ENCODE measurements around the gene NR6A1.

The NR6A1 gene

DNA sequence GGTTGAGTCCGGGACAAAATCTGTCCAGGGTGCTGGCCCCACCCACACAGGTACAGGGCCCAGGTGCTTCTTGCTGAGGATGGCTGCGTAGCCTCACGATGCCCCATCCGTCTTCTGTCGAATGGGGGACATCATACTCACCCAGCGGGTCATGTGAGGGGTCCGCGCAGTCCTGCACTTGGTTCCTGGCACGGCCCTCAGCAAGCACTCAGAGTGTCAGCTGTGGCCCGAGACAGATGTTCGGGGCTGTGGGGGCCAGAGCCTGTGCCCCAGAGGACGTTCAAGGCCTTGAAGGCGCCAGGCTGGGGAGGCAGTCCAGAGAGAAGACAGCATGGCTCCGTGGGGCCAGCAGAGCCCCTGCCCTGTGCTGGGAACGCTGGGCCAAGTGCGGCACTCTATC, 291.7 kb downstream of the NR6A1 start:
- no peak for DNase-seq

DNA sequence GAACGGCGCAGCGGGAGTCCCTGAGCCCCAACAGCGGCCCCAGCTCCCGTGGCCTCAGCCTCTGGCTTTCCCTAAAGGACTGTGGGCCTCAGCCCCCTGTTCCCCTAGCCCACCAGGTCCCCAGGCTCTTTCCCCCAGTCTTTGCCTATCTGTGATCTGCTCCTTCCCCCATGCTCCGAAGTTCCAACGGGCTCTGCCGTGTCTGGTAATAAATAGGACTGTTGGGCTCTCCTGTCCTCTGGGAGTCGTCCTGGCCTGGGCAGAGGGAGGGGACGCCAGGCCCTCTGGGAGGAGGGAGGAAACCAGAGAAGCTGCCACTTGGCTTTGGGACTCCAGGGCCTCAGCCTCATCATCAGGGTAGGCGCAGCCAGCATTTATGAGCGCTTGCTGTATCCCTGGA, 292.8 kb downstream of the NR6A1 start:
- DNase-seq, result no peak

DNA sequence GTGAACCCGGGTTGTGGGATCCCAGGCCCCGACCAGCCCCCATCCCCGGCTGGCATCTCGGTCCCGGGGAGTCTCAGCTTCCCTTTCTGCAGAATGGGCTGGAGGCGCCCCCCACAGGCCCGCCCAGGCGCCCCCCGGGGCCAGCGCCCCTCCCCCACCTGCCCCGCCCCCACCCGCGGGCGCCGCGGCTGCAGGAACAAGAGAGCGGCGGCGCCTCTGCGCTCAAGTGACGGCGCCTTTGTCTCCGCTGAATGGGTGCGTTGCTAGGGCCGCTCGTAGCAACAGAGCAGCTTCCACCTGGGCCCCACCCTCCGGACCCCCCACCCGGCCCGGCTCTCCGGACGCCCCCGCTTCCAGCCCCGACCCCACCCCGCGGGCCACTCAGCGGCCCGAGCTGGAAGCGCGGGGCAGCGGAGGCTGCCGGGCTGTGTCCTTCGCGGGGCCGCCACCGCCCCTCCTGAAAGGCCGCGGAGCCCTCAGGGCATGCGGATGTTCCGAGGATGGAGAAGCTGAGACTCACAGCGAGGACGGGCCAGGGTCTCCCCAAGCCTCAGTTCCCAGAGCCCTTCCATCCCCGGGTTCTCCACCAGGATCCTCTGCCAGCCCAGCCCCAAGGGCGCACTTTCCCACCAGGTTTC, 293.3 kb downstream of the NR6A1 start:
- DNase-seq, result no peak

DNA sequence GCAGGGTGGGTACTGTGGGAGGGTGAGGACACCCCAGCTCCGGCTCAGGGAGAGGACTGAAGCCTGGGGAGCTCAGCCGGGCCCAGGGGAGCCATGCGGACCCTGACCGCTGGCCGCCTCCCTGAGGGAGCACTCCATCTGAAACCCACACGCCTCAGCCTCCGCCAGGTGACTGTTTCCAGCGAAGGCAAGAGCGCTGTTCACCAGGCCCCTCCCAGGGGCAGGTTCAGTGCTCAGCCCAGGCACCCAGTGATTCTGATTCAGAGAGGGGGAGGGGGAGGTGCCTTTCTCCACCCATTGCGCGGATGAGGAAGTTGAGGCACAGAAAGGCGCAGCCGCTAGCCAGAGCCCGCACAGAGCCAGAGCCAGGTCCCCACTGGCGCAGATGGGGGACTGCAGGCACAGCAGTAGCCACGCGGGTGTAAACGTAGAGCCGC, 293.9 kb downstream of the NR6A1 start:
- no peak for DNase-seq

DNA sequence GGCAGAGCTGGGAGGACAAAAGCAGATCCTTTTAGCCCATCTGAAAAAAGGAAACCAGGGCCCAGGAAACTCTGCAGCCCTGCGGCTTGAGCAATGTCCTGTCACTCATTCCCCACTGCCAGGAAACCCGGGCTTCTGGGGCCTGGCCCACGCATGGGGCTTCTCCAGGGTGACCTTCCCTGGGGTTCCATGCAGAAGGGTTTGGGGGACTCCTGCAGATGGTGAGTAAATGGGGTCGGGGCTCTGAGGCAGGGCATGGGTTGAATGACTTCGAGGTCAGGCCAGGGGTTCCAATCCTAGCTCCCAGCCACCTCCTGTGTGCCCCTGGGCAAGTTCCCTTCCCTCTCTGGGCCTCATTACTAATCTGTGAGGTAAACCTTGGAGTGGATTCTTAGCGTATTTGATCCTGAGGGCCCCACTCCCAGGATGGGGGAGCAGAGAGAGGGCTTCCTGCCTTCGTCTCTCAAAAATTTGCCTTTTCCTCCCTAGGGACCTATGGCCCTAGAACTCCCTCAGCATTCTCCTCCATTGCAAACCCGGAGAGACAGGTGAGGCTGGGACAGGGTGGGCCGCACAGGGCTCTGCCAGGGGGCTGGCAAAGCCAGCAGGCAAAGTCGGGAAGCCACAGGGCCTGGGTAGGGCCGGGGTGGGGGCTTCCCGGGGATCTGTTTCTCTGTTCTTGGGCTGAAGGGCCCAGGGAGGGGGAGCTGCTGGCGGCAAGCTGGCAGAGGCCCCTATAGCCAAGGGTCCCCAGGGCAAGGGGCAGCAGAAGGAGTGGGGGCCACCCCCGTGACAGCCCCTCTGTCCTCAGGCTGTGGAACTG, 295.0 kb downstream of the NR6A1 start:
- DNase-seq, result no peak

DNA sequence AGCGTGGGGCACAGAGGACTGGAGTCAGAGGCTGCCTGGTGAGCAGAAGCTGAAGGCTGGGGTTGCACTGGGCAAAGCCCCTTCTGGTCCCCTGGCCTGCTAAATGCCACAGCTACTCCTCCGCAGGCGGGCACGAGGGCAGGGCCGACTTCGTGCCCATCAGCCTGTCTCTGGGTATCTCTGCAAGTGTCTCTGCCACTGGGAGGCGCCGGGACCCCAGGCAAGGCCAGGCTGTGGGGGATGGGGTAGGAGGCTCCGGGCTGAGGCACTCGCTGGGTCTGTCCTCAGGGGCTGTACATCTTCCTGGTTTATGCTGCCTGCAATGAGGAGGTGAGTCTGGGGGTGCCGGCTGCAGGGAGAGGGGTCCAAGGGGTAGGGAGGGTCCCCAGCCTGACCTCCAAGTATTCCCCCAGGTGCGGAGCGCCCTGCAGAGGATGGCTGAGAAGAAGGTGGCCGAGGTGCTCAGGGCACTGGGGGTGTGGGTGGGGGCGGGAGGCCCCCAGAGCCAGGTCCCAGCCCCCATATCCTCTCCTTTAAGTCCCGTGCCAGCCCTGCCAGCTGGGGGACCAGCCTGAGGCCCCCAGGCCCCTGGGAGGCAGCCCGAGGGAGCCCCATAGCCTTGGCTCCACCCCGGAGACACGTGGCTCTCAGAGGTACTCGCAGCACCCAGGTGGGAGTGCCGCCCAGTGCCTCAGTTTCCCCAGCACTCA, 295.8 kb downstream of the NR6A1 start:
- DNase-seq, result no peak

DNA sequence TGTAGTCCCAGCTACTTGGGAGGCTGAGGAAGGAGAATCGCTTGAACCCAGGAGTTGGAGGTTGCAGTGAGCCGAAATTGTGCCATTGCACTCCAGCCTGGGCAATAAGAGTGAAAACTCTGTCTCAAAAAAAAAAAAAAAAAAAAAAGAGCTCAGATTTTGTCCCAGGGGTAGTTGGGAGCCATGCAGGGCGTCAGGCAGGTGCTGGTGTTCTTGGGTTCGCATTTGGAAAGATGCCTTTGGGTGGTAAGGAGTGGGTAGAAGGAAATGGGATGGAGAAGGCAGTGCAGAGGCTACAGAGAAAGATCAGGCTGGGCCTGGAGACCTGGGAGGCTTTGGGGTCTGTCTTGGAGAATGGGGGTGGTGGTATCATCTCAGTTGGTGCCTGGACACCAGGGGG, 297.0 kb downstream of the NR6A1 start:
- DNase-seq, result no peak

DNA sequence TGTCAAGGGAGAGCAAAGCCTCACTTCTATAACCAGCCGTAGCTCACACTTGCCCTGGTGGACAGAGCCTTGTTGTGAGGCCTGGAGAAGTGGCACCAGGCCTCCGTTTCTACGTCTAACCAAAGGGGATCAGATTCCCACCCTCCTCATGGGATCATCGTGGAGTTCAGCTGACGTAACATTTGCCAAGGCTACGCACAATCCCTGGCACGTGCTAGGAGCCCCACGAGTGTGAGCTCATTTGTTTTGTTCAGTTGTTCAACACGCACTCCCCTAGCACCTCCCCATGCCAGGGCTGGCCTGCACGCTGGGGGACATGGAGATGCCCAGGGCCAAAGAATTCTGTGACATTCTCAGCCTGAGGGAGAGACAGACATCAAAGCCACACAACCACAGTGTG, 297.8 kb downstream of the NR6A1 start:
- no peak for DNase-seq

DNA sequence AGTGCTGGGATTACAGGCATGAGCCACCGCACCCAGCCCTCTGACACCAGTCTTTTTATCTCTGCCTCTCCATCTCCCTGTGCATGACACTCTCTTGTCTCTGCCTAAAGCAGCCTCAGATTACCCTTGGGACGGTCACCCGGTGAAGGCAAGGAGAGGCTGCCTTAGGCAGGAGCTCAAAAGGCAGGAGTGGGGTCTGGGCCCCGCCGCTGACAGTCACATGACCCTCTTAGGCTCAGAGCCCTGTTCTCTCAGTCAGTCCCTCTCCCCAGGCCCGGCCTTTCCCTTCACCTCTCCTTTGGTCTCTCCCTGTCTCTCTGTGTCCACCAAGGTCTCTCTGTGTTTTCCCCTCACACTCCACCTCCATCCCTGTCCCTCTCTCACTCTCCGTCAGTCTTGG, 298.3 kb downstream of the NR6A1 start:
- no peak for DNase-seq

DNA sequence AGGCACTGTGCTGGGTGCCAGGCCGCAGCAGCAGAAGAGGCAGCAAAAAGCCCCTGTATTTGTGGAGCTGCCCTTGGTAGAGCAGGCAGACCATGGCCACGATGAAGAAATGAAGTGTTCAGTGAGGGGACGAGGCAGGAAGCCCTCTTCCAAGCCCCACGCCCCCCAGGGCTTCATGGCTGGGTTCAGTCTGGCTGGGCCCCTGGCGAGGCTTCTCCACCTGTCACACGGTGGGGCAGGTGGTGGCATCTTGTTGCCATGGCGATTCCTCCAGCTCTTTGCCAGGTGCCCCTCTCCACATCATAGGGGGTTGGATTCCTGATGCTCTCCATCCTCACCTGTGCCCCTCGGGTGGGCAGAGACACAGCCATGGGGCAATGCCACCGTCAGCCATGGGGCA, 299.4 kb downstream of the NR6A1 start:
- no peak for DNase-seq

DNA sequence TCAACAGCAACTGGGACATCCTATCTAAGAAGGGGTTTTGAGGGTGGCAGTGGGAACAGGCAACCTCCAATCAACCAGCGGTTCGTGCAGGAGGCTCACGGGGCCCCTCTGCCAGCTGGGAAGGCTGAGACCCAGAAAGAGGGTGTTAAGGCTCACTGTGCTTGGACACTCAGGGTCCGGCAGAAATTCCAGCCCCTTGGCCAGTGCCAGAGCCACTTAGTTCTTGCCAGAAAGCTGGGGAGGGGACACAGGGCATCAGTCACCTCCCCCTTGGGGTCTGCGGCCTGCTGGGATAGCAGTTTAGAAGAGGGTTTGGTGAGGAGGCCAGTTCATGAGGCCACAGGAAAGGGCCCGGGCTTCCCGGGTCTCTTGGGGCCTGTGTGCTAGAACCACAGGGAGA, 300.4 kb downstream of the NR6A1 start:
- no peak for DNase-seq

DNA sequence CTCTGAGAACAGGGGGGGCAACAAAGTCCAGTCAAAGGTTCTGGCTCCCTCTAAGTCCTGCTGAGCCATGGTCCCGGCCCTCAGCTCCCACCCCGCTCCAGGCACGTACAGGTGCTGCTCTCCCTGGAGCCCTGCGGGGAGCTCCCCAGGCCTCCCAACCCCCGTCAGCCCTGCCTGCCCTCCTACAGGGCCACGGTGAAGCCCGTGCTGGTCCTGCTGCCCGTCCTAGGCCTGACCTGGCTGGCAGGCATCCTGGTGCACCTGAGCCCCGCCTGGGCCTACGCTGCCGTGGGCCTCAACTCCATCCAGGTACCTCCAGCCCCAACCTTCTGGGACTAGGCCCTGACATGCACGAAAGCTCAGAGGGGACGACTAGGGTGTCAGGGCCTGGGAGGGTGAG, 300.8 kb downstream of the NR6A1 start:
- DNase-seq, result no peak

DNA sequence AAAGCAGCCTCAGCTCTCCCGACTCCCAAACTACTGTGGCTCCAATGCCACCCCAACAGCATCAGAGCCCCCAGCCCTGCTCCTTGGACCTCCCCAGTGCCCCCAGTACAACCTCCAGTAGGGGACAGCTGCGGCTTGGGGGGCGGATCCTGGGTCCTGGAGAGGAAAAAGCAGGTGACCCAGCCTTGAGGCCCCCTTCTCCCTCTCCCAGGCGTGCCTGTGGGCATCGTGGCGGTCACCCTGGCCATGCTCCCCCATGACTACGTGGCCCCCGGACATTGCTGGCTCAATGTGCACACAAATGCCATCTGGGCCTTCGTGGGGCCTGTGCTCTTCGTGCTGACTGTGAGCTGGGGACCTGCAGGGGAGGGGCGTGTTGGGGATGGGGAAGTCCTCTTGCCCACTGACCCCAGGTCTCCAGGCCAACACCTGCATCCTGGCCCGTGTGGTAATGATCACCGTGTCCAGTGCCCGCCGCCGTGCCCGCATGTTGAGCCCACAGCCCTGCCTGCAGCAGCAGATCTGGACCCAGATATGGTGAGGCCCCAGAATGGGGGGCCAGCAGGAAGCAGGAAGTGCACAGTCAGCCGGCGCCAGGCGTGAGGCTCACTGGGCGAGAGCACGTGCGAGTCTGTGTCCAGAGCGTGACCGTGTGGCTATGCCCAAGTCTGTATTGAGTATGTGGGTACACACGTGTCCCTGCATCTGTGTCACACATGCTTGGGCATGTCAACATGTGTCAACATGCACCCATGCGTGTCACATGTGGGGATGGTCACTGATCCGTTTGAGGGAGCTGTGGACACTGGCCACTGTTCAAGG, 301.9 kb downstream of the NR6A1 start:
- no peak for DNase-seq

DNA sequence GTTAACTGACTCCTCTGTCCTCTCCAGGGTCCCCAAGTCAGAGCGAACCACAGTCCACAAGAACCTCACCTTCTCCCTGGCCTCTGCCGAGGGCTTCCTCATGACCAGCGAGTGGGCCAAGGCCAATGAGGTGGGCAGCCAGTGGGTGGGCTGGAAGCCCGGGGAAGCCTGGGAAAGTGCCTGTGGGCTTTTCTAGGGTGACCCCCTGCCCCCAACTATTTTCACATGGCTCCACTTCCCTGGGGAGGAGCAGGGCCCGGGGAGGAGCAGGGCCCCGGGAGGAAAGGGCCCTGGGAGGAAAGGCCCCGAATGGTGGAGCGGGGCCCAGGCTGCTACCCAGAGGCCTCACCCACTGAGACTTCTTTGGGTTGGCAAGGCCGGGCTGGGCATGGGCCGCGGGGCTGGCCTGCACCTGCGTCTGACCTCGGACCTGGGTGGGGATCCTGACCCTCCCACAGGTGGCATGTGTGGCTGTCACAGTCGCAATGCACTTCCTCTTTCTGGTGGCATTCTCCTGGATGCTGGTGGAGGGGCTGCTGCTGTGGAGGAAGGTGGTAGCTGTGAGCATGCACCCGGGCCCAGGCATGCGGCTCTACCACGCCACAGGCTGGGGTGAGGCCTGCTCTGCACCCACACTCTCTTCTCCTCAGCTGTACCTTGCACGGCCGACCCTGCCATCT, 302.9 kb downstream of the NR6A1 start:
- DNase-seq, result no peak

DNA sequence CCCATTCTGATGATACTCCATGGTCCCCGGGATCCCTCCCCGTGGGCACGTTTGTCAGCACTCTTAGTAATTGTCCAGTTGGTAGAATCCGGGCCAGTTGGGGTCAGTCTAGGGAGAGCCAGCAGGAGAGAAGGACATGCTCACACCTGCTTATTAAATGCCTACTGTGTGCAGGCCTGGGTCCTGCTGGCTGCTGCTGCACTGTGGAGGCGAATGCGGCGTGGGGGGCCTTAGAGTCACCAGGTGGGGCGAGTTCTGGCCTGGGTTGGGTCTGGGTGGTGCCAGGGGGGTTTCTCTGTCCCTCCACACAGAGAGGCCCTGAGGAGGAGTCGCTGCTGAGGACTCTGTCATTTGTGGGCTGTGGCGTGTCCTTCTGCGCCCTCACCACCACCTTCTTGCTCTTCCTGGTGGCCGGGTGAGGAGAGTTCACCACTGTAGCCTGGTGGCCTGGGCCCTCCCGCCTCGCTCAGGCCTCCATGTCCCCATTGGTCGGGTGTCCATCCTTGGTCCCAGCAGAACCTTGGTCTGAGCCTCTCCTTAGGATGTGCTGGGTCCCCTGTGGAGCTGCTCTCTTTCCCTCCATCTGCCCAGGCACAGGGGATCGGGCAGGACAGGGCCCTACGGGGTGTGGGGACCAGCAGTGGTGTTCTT, 303.6 kb downstream of the NR6A1 start:
- DNase-seq, result no peak

Measured in CD4-positive, alpha-beta T cell treated with Interleukin-1 beta for 1 hour (primary cell).